COLO668 (cell line): ENCODE measurements around the gene KCNIP3.
"Not testable (repeated sequence)": the region's sequence is repeated elsewhere in the genome, so short reads cannot be mapped to it uniquely, and the experiment has no call there.

ENCODE experiments used
- DNase-seq: peaks from one replicate; lab custom pipeline; 2025; ENCODE audit not compliant: unreplicated experiment; lab: John Stamatoyannopoulos, UW

KCNIP3 gene

DNA sequence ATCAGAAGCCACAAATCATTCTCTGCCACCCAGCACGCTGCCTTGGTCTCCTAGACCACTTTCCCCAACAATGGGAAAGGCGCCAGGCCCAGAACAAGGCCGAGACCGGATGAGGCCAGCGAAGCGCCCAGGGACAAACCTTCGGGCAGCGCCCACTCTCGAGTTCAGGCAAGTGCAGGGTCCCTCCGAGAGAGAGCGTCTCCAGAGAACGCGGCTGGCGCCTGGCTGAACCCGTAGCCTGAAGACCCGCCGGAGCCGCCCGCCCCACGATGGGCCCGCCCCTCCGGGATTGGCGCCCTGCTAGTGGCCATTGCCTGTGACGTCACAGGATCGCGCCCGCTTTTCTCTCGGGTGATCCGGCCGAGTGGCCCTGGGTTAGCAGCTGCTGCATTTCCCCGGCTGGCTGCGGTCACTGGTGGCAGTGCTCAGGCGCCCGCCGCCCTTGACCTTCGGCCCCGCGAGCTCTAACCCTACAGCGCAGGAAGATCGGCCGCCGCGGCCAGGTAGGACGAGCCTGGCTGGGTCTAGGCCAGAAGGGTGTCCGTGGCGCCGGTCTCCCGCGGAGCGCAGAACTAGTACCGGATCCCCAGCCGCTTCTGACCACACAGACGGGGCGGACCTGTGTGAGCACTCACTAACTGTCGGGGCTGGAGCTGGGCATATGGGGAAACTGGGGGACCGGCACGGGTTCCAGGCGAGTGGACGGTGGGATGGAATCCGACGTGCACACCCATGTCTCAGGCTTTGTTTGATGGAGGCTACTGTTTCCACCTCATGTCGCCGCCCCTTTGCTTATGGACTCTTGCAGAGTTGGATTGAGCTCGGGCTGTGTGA is 105.4 kb downstream of the KCNIP3 start, which contains the start of gene FAHD2A:
FAHD2A (plus strand) TSS at position 339 of the 834 bp plus-strand sequence. CDS start 2,851 bp downstream, outside the sequence.
- DNase-seq: peak; percentile 96

DNA sequence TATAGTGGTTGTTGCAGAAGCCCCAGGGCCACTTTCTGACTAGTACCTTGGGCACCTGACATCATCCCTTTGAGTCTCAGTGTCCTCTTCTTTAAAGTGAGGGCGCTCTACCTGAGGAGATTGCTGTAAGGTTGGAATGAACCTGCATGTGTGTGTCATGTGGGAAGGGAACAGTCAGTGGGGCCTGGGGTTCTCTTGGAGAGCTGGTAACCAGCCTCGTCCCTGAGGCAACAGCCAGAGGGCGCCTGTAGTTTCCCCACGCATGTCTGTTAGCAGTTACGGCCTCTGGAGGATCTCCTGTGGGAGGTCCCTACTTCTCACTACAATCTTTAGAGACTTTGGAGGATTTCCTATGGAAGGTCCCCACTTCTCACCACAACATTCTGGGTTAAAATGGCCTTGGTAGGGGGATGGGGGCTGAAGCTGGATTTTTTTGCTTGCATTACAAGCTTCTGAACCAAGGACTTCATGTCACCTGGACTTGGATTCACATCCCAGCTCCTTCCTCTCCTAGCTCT is 106.1 kb downstream of the KCNIP3 start:
- peak; percentile 21 for DNase-seq

DNA sequence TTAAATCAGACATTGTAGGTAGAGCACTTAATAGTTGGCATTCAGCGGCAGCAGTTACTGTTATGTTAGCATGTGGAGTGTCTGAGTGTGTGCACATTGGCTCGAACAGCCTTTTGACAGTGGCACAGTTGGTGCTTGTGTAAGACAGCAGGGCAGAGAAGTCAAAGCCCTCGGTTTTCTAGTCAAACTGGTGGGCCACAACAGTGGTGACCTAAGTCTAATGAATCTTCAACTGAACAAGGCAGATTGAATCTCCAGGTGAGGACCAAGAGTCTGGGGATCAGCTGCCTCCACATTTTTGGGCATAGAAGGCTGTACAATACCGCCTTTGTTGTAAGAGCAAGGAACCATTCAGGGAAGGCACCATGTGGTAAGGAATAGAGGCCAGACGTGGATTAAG is 106.7 kb downstream of the KCNIP3 start:
- DNase-seq: not testable (repeated sequence)

DNA sequence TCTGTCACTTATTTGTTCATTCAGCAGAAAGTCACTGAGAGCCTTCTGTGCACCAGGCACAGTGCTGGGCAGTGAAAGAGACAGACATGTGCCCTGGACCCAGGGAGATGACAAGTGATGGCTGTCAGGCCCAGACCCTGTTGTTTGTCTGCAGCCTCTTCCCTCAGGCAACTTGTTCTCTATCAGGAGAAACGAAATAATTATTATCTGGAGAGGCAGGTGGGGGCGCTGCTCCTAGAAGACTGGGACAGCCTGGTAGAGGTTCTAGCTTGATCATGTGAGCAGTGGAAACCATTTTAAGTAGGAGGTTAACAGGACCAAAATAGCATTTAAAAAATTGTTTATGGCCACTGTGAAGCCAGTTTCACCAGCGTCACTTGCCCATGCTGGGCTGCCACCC is 107.5 kb downstream of the KCNIP3 start:
- not testable (repeated sequence) for DNase-seq

DNA sequence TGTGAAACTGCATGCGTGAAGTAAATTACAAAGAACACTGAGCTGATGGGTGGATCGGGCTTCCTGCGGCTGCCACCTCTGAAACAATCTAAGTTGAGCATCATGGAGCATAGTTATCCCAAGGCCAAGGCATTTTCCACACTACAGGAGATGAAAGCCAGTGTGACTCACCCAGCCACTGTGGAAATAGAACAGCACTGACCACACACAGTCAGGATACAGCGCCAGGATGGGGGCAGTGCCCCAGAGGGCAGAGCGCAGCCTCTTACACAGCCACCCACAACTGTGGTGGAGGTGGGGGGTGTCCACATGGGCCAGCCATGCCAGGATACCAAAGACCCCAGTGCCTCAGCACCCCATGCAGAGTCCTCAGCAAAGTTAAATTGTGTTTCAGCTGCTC is 114.1 kb downstream of the KCNIP3 start:
- DNase-seq: not testable (repeated sequence)

DNA sequence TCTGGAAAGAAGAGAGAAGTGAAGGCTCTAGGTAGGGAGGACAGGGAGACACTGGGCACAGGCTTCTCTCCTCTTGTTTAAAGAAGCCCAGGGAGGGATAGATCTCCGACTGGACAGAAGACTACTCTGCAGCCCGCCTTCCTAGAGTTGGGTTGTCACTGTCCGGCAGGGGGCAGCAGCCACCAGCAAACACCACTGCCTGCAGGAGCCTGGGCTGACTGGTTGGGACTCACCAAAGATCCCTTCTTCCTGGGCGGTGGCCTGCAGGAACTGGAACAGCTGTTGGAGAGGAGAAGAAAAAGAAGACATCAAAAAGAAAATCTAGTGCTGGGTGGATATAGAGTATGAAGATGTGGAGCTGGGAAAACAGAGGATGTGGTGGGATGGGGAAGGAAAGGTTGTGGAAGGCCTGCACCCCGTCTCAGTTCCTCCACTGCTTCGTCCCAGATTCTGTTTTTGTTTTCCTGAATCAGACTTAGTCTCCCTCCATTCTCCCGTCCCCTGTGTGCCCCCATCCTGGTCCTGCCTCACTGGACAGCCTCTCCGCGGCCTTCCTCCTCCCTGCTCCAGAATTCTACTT is 117.0 kb downstream of the KCNIP3 start:
- peak; percentile 72 for DNase-seq

DNA sequence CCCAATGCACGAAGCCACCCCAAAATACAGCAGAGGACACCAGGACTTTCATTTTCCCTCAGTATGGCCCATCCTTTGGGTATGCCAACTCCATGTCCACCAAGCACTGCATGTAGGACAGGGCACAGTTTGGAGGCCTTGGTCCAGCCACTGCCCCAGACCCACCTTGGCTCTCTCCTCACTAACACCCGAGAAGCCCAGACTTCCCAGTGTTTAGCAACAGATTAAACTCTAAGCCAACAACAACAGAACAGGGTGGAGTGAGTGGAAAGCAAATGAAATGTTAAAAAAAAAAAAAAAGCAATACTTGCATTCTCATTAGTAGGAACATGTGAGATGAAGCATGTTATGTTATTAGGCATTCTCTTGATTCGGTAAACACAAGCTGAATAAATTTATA is 118.0 kb downstream of the KCNIP3 start:
- DNase-seq: not testable (repeated sequence)

DNA sequence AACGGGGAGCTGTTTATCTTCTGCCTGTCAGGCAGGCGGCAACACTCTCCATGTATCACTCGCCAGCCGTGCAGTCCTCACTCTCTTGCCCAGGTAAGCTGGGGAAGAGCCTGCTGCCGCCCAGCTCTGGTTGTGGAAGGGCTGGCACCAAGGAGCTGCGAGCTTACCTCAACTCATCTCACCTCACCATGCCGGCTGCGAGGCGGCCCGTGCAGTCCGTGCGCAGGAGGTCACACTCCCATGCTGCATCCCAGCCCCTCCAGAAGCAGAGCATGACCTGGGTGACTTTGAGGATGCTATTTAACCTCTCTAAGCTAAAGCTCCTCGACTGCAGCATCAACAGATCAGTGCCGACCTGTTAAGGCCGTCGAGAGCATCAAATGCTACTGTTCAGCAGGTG is 118.4 kb downstream of the KCNIP3 start:
- not testable (repeated sequence) for DNase-seq

DNA sequence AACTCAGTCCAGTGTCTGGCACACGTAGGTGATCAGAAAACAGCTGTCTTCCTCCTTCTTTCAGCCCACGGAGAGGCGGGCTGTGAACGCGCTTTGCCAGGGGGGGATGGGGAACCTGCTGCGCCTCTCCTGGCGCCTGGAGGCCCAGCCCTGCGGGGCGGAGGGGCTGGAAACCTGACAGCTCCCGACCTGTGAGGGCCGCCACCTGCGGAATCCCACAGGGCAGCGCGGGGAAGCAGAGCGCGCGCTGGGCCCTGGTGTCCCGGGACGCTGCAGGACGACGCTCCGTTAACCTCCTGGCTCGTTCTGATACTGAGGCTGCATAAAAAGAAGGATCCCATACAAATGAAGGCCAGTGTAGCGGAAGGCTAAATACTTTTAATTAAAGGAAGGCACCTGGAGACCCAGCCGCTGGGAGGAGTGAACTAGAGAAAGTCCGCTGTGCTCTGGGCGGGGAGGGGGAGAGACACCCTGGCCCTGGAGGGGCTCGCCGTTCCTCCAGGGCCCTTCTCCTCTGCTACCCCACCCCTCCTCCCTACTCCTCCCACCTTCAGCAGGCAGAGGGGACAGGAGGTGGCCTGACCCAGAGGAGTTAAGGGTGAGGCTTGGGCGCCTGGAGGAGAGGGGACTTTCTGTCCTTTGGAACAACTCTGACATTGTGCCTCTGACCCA is 130.2 kb downstream of the KCNIP3 start:
- not testable (repeated sequence) for DNase-seq

DNA sequence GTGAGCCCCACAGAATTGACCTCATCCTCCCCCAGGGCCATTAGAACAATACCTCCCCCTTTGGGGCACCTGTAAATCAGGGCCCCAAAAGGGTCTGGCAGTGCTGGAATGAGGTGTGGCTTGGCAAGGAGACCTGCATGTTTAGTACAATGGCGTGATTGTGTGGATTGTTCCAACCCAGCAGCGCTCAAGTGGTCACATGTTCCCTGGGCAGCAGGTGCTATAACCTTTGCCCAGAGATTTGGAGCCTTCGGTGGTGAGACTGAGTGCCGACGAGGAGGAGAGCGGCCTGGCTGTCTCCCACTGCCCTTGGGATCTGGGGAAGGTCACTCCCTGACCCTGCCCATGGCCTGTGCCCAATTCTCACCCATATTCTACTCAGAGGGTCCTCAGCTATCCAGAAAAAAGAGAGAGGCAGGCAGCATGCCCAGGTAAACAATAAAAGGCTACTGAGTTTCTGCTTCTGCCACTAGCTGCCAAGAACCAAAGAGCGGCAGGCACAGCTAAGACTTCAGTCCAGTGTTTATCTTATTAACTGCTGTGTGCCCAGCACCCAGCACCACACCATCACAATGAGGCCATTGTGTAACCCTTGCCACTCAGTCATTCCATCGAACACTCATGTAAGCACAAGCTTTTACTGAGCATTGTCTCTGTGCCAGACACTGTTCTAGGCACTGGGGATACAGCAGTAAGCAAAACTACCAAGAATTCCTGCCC is 132.8 kb downstream of the KCNIP3 start:
- DNase-seq: not testable (repeated sequence)

DNA sequence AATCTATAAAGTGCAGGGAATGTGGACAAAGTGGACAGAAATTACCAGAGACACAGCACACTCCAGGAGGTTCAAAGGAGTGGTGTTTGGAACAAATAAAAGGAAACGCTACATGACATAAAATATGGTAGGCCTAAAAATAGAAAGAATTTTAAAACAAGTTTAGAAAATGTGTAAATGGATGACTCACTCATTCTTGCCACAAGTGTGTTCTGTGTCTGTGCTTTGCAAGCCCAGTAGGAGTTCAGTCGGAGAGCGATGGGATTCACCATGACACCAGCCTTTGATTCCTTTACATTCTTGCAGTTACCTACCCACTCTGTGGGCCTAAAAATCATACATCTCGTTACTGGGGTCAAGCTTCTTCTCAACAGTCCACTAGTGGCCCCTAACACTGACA is 136.2 kb downstream of the KCNIP3 start:
- not testable (repeated sequence) for DNase-seq

DNA sequence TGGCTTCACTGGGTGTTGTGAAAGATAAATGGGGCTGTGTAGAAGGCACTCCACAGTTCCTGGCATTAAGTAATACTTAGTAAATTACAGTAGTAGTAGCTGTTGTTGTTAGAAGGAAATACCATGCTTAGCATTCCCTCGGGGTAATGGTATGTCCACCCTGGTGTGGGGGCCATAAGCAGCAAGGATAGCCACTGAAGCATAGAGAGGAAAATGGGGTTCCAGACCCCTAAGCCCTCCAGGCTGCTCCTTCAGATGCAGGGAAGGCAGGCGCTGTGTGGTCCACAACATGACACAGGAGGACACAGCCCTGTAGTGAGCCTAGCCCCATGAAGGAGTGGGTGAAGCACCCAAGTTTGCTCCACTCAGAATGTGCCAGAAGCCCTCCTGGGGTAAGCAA is 136.8 kb downstream of the KCNIP3 start:
- not testable (repeated sequence) for DNase-seq

DNA sequence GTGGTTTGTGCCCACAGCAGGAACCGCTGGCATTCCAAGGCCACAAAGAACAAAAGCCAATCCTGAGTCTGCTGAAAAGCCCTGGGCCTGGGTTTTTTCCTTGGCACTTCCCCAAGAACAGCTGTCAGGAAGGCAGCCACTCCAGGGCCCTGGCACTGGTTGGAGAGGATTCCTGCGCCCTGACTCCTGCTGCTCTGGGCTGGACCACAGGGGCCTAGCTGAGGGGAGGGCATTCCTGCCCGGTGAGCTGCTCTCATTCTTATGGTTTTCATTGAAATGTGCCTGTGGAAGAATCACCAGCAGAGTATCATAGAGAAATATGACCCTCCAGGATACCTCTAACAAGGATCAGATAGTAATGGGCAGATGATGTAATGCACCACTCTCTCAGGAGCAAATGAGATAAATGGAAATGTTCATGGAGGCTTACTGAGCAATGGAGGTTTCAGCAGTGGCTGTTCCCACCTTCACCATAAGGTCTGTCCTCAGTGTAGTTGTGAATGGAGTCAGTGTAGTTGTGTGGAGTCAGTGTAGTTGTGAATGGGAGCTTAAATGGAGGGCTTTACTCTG is 137.4 kb downstream of the KCNIP3 start:
- DNase-seq: not testable (repeated sequence)

DNA sequence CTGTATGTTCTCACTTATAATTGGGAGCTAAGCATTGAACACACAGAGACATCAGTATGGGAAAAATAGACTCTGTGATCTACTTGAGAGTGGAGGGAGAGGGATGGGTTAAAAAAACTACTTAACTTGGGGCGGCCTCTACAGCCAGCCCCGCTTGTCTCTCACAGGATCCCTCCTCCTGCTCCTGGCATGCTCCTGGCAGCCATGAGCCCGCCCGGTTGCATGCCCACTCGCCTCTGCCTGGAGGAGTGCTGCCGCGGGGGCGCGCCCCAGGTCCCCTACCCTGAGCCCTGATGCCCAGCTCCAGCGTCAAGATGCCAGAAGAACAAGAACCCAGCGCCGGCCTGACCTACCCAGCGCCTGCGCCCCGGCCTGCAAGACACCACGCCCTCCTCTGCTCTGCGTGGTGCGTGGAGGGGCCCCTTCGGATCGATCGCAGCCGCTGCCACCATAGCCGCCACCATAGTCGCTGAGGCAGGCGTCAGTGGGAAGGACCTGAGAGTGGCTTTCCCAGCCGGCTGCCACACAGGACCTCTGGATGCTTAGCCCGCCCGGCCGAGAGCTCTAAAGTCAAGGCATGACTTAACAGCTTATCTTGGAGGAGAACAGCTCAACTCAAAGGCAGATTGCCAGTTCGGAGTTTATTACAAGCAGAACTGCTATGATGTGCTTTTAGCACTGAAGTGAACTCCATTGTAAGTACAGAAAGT is 138.2 kb downstream of the KCNIP3 start:
- DNase-seq: not testable (repeated sequence)
